Urinary bladder (tissue), 4 donors: ENCODE data around the gene ECE1. TPM values are rescaled to one million over a fixed set of nuclear protein-coding genes. Genes with fewer than 3 reads are reported as not detected.
A peak's percentile ranks its signal among the peaks of the same experiment; 100 is the strongest.
"Not testable (repeated sequence)": the region's sequence is repeated elsewhere in the genome, so short reads cannot be mapped to it uniquely, and the experiment has no call there.

ENCODE experiments used
- DNase-seq: peaks from one replicate; pipeline ENCODE4 v3.0.0-alpha.2; 2015; ENCODE audit errors: extremely low spot score
- H3K27ac ChIP-seq: one replicate; pipeline ENCODE4 v1.5.1; 2013; ENCODE audit warnings: low read depth, mild to moderate bottlenecking, moderate library complexity
- H3K36me3 ChIP-seq: one replicate; pipeline ENCODE4 v1.6.1; 2013; ENCODE audit warnings: mild to moderate bottlenecking, moderate library complexity; ENCODE audit not compliant: insufficient read depth
- H3K4me1 ChIP-seq: one replicate; pipeline ENCODE4 v1.6.1; 2013; ENCODE audit warnings: mild to moderate bottlenecking, moderate library complexity; ENCODE audit not compliant: insufficient read depth
- H3K4me3 ChIP-seq: one replicate; pipeline ENCODE4 v1.5.1; 2013; ENCODE audit warnings: low read depth, low read length
- WGBS: extraction: QIAGEN DNeasy Blood & Tissue Kit; methylation state at CpG from one replicate; pipeline ENCODE4 v1.1.7; 2013; 5-methylcytosine and 5-hydroxymethylcytosine counted together
- polyA plus RNA-seq: library from polyadenylated mRNA; stranded (reverse); fragments of 200-250 nt; gene quantifications from one replicate; pipeline ENCODE4 v1.2.3, GENCODE V29; 2013
- total RNA-seq: library from RNA; depleted of rRNA; stranded (reverse); fragments of >200 nt; gene quantifications from one replicate; pipeline ENCODE4 v1.2.3, GENCODE V29; 2014
- donor health status: healthy with polysubstance abuse.
- donor health status: healthy.

Gene ECE1
- total and polyA plus RNA-seq, 2 donors, result 32.5 to 121 TPM

- H3K27ac ChIP-seq, result no peak overlapping the region
- no peaks in the 10 kb centered on the region for H3K4me1 ChIP-seq
- no peak for DNase-seq
- 63% methylated on average over 4 of the region's 4 CpGs for WGBS
- H3K36me3 ChIP-seq, result no peaks in the 10 kb centered on the region
- H3K4me3 ChIP-seq, result no peak overlapping the region
These were observed 91.3 kb downstream of the ECE1 start for GRCh38 chr1:21198929-21199328.

- Histone ChIP-seq H3K36me3 (no peaks in the 10 kb centered on the region), H3K27ac (no peak overlapping the region), H3K4me1 (no peaks in the 10 kb centered on the region), H3K4me3 (no peak overlapping the region)
- no peak for DNase-seq
- 84% methylated on average over 4 of the region's 4 CpGs for WGBS
These were observed 97.4 kb downstream of the ECE1 start for GRCh38 chr1:21192871-21193270.

GRCh38 chr1:21192284-21192683 is 98.0 kb downstream of the ECE1 start:
- WGBS, result 69% methylated on average over 5 of the region's 5 CpGs
- Histone ChIP-seq H3K36me3 (no peaks in the 10 kb centered on the region), H3K4me1 (no peaks in the 10 kb centered on the region), H3K4me3 (no peak overlapping the region), H3K27ac (no peak overlapping the region)
- no peak for DNase-seq

GRCh38 chr1:21190771-21191170 is 99.5 kb downstream of the ECE1 start:
- H3K27ac ChIP-seq, DNase-seq, H3K36me3 ChIP-seq, H3K4me3 ChIP-seq, H3K4me1 ChIP-seq: not testable (repeated sequence)
- 60% methylated on average over 2 of the region's 2 CpGs for WGBS

GRCh38 chr1:21189906-21190500 is 100.3 kb downstream of the ECE1 start:
- H3K36me3 ChIP-seq, result no peaks in the 10 kb centered on the region
- WGBS, result 96% methylated on average over 1 of the region's 1 CpG
- H3K4me3 ChIP-seq, result no peak overlapping the region
- no peak overlapping the region for H3K27ac ChIP-seq
- no peaks in the 10 kb centered on the region for H3K4me1 ChIP-seq
- no peak for DNase-seq

GRCh38 chr1:21189421-21189820 is 100.8 kb downstream of the ECE1 start:
- no peak for DNase-seq
- 53% methylated on average over 3 of the region's 3 CpGs for WGBS

GRCh38 chr1:21188235-21188634 is 102.0 kb downstream of the ECE1 start:
- H3K4me1 ChIP-seq, result no peaks in the 10 kb centered on the region
- no peak for DNase-seq
- WGBS, result 91% methylated on average over 3 of the region's 3 CpGs
- H3K36me3 ChIP-seq, result no peaks in the 10 kb centered on the region
- H3K4me3 ChIP-seq, result no peak overlapping the region
- H3K27ac ChIP-seq, result no peak overlapping the region

More at GRCh38 chr1:21189421-21189820, 100.8 kb downstream of the ECE1 start:
- H3K27ac ChIP-seq, result no peak overlapping the region
- no peak overlapping the region for H3K4me3 ChIP-seq
- no peaks in the 10 kb centered on the region for H3K4me1 ChIP-seq
- no peaks in the 10 kb centered on the region for H3K36me3 ChIP-seq

- DNase-seq, result no peak
- no peaks in the 10 kb centered on the region for H3K4me1 ChIP-seq
- H3K36me3 ChIP-seq, result no peaks in the 10 kb centered on the region
- WGBS, result 94% methylated on average over 5 of the region's 5 CpGs
- no peak overlapping the region for H3K27ac ChIP-seq
- no peak overlapping the region for H3K4me3 ChIP-seq
These were observed 105.0 kb downstream of the ECE1 start for GRCh38 chr1:21185221-21185731.

GRCh38 chr1:21184276-21184675 is 106.0 kb downstream of the ECE1 start:
- WGBS, result 52% methylated on average over 1 of the region's 1 CpG
- no peak overlapping the region for H3K4me3 ChIP-seq
- DNase-seq, result no peak
- no peaks in the 10 kb centered on the region for H3K36me3 ChIP-seq
- no peak overlapping the region for H3K27ac ChIP-seq
- no peaks in the 10 kb centered on the region for H3K4me1 ChIP-seq

GRCh38 chr1:21182181-21182731 is 108.0 kb downstream of the ECE1 start:
- H3K27ac ChIP-seq, result no peak overlapping the region
- DNase-seq, result no peak
- 85% methylated on average over 7 of the region's 7 CpGs for WGBS
- no peaks in the 10 kb centered on the region for H3K36me3 ChIP-seq
- no peak overlapping the region for H3K4me3 ChIP-seq
- H3K4me1 ChIP-seq, result no peaks in the 10 kb centered on the region

GRCh38 chr1:21178271-21178670 is 112.0 kb downstream of the ECE1 start:
- not testable (repeated sequence) for DNase-seq, H3K36me3 ChIP-seq, H3K4me1 ChIP-seq, H3K27ac ChIP-seq, H3K4me3 ChIP-seq
- 96% methylated on average over 16 of the region's 16 CpGs for WGBS

- Histone ChIP-seq H3K36me3 (no peaks in the 10 kb centered on the region), H3K4me1 (no peaks in the 10 kb centered on the region), H3K27ac (peak within 1 kb of the TSS; percentile 85), H3K4me3 (peak within 1 kb of the TSS; percentile 92)
- WGBS, result 2% methylated on average over 90 of the region's 90 CpGs
- DNase-seq, result peak; percentile 97
These were observed 113.4 kb downstream of the ECE1 start, which contains the start of gene EIF4G3 for GRCh38 chr1:21176586-21177555. EIF4G3 (minus strand) TSS chr1:21176897; CDS start chr1:21002742, 174,155 bp downstream.

- Histone ChIP-seq H3K4me3 (peak overlapping the region; percentile 92), H3K27ac (peak overlapping the region; percentile 70), H3K4me1 (no peaks in the 10 kb centered on the region), H3K36me3 (no peaks in the 10 kb centered on the region)
- no peak for DNase-seq
- WGBS, result under 1% methylated on average over 63 of the region's 69 CpGs
These were observed 114.3 kb downstream of the ECE1 start for GRCh38 chr1:21175670-21176581.
